T1000 (cell line): ENCODE measurements around the gene MCTP2.

ENCODE experiments used
- DNase-seq: peaks from one replicate; lab custom pipeline; 2025; ENCODE audit warnings: mixed read lengths; lab: John Stamatoyannopoulos, UW

The MCTP2 gene

DNA sequence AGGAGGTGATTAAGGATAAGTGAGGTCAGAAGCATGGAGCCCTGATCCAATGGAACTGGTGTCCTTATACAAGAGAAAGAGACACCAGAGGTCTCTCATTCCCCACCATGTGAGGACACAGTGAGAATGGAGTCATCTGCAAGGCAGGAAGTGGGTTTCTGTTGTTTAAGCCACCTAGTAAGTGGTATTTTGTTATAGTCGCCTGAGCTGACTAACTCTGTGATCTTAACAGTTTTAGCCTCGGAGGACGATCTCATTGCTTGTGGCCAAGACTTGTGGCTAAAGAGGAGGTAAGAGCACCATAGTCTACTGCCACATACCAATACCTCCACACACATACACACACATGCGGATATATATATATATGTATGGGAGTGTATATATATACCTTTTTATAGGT, 73.8 kb downstream of the MCTP2 start:
- no peak for DNase-seq

DNA sequence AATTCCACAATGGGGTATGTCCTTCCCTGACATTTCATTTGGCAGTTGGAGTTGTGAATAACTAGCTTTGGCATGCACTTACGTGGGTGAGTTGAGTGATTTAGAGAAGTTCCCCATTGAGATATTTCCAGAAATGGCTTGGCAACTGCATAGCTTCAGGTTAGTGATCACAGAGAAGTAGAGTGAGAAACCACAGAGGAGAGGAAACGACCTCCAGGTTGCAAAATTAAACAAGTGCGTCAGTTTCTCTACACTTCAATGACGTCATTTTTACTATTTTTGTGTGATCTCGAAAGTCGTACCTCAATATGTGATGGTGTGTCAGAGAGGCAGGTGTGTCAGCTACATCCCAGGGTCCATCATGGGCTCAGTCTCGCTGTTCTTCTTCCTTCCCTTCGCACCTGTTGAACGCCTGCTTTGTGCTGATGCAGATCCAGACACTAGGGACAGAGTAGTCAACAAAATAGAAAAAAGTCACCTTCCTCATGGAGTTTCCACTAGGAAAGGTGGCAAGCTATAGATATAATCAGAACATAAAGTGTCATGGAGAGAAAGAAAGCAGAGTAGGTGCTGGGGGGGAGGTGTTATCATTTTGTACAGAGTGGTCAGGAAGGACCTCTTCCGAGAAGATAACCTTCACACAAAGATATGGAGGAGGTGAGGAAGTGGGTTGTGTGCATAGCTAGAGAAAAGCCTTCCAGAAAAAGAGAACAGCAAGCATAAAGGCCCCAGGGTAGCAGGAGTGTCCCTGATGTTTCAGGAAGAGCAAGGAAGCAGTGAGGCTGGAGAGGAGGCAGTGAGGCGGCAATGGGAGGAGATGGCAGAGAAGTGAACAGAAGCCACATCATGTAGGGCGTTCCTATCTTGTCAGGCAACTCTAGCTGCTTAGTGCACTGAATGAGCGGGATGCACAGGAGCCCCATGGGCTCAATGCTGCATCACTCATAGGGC, 75.6 kb downstream of the MCTP2 start:
- DNase-seq: no peak

DNA sequence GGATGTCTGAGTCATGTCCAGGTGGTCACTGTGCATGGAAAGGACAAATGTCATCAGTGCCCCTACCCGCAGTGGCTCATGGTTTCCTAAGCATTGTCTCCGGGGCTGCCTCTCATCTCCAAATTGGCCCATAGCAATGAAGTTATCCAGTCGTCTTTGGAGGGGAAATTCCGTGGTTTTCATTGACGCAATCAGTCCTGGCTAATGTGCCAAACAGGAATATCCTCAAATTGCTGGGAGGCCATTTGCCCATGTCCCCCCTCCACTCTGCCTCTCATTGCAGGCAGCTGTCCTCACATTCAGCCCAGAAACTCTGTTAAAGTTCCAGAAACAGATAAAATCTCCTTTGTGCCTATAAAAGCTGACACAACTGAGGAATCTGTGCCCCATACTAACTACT, 81.6 kb downstream of the MCTP2 start:
- DNase-seq: no peak

DNA sequence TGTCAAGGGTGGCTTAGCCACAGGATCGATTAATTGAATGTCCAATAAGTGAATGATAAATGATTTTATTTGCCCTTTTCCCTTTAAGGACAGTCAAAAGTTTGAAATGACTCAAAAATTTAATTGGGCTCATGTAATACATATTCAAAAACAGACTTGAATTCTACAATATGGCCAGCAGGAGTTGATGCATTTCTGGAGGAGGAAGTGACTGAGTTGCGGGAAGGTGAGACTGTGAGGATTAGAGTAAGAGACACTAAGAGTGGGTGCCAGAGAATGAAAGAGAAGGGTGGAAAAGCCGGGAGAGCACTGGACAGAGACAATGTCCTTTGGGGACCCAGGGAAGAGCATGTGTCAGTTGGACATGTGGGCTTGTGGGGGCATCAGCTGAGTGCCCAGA, 83.3 kb downstream of the MCTP2 start:
- no peak for DNase-seq

DNA sequence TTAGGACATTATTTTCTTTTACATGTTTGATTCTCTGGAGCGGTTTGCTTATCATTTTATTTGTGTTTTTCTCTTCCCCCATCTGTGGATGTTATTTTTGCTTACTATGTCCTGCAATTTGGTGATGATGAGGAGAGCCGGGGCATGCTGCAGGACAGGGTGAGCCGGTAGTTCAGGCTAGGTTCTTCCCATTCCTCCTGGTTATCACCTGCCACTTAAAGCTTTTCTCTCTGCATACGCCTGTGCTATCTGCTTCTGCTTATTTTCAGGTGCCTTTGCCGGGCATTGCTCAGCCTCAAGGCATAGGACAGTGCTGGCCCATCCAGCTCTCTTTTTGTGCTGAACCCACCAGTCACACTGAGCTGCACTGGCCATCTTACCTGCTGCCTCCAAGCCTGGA, 85.8 kb downstream of the MCTP2 start:
- no peak for DNase-seq

DNA sequence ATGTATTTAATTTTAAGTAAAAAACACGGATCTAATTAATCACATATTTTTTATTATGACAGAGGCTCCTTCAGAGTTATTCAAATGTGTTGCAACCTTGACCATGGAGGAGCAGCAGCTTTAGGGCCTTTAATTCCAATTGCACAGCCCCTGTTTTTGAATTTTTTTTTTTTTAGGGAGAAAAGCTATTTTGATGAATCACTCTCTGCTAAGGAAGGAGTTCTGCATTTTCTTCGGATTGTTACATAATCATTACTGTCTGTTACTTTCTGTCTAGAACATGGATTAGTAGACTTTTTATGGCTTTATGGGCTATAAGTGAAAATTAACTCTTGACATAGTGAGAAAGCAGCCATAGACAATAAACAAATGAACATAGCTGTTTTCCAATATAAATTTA, 90.8 kb downstream of the MCTP2 start:
- DNase-seq: no peak

DNA sequence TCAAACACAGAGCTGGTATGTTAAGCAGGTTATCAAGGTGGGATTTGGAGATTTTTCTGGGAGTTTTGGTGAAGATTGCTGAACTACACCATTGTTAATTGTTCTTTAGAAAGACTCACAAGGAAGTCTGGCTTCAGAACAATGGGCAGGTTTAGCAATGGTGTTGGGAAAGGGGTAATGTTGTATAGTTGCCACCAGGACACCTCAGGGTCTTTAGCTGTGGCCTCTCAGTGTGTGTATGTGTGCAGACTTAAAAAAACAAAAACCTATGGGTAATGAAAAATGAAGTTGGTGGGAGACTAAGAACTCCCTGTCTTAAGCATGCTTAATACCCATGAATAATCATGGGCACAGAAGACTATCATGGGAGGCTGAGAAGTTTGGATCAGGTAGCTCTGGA, 91.7 kb downstream of the MCTP2 start:
- no peak for DNase-seq

DNA sequence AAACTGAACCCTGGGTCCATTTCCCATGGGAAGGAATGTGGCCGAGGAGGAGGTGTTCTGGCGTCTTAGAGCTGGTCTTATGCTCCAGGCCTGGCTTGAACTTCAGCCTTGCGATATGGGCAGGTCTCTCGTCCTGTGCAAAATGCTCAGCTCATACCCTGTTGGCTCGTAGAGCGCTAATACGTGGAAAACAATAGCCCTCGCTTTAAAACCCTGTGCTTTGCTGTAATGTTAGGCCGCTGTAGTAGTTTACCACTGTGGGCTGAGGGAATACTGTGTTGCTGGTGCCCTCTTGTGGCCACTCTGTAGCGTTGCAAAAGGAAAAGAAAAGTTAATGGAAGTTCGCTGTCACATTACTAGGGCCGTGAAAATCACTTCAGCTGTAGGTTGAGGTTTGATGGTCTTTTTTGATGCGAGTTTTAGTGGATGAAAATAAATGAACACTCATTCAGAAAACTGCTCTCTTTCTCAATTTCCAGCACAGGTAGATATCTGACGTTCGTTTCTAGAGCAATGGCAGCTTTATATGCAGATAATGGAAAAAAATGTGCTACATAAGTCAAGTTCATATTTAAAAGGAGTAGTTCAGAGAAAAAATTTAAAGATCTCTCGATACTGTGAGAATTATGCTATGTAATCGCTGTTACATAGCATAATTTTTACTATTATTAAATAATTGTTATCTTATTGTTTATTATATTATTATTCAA, 92.9 kb downstream of the MCTP2 start:
- no peak for DNase-seq

DNA sequence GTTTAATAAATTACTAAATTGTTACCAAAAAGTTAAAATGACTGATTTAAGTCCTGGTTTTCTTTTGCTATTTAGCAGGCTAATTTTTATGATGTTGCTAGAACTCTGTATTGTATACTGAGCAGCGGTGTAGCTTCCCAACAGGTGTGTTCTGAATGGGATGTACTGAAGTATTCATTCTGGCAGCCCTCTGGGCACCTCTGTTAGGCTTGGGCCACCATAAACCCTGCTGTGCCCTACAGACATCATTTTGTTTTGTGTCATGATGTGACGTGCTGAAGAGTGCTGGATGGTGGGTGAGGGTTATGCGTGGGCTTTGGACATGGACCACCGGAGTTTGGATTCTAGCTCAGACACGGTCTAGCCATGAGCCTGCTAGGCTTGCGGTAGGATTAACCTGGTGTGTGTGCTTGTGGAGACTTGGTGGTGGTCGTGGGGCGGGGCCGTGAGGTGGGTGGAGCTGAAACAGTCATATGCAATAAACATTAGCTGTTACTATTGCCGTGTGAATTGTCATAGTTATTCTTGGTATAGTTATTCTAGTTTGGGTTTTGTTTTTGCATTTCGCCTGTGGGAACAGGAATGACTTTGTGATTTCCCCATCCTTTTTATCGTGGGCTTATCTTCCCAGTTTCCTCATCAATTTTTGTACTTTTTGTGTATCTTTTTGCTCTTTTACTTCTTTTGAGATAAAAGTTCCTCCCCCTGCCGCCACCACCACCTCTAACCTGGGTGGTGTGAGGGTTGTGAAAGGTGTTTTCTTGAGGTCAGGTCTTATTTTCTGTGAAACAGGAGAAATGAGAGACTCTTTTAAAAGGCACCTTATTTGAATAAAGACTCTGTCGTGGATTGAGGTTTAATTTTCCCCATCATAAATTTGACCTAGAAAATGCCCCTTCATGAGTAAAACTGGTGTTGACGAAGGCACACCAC, 93.7 kb downstream of the MCTP2 start:
- DNase-seq: no peak

DNA sequence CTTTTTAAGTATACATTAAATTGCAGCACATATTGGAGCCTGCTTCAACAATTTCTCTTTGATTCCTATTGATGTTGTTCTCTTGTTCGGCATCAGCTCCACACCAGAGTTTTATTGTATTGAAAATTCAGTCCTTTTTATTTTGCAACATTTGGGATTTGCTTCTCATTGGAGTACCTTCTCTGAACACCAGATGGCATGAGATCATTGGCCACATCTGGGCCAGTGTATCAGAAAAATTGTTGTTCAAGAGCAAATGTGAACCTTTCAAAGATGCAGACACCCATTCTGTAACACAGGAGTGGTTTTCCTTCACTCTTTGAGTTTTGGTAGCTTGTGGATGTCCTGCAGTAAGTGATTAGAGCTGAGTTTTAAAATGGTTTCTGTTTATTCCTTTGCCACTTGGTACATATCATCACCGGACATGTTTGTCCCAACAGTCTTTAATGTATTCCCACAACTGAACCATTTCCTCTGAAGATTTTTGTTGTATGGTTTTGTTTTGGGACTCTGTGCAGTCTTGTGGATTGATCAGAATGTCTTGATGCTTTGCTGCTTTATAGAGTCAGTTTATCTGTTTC, 96.1 kb downstream of the MCTP2 start:
- no peak for DNase-seq

DNA sequence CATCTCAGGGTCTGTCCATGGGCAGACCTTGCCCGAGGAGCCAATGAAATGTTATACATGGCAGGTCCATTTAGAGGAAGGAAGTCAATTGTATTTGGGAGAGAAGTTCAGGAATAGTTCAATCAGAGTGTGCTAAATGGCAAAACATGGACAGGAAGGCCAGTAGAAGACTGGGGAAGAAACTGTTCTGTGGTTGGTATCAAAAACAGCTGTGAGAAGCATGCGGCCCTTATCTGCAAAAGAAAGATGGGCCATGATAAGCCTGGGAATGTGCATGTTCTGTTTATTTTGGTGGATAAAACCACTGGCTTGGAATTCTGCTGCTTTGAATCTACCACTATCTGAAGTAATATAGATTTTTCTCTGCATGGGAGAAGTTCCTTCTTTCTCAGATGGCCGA, 100.4 kb downstream of the MCTP2 start:
- no peak for DNase-seq

DNA sequence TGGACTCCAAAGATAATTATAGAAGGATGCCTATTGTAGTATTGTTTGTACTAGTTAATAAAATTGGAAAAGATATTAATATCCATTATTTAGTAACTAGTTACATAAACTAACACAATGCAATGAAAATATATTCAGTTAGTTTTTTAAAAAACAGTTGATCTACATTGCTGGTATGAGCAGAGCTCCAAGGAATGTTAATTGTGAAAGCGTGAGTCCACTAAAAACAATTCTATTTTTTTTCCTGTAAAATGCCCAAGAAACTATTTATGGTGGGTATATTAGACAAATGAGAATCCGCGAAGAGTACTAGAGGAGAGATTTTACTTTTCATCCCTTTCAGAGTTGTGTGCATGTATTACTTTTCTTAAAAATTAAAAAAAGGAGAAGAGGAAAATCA, 104.3 kb downstream of the MCTP2 start:
- DNase-seq: no peak

DNA sequence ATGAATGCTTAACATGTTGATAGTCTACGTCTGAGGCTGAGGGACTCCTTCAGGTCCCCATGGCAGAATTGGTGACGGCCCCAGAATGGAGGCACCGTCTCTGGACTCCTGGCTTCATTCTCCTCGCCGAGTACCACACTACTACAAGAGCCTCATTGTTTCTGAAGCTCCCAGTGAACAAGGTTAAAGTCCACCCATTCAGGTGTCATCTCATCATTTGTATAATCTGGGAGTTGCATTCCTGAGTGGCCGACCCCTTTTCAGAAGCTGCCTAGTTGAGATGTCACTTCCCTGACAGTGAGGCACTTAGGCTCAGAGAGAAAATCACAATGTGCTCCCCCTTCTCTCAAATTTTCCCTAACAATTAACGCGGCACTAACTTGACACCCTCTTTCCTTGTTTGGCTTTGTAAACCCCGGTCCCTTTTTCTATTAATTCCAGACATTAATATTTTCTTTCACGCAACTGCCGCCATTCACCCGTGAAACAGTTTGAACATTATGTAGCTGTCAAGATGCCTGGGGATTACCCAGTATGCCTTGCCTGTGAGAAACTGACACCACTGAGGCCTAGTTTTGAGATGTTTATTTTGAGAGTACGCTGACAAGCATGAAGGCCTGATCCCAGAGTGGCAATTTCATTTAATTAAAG, 105.6 kb downstream of the MCTP2 start:
- no peak for DNase-seq

DNA sequence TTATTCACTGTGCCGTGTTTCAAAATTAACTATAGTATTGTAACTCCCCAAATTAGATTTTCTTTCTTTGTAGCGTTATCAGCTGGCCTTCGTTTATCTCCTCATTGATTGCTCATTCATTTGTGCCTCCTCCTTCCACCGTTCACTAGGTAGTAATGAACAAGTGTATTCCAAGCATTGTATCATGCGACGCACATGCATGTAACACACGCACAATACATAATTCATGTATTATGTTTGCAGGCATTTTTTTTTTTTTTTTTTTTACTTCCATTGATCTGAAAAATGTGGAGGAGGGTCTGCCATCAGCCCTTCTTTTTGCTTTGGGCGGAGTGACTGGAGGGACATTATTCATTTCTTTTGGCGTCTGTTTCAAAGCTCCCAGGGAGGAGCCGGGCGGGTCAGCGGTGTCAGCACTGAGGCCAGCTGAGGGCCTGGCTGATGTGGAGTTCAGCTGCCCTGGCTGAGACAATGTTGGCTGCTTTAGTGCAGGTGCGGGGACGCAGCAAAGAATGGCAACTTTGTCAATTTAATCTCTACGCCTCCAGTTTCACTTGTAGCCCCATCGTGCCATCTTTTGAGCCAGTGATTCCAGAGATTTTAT, 107.0 kb downstream of the MCTP2 start:
- DNase-seq: no peak

DNA sequence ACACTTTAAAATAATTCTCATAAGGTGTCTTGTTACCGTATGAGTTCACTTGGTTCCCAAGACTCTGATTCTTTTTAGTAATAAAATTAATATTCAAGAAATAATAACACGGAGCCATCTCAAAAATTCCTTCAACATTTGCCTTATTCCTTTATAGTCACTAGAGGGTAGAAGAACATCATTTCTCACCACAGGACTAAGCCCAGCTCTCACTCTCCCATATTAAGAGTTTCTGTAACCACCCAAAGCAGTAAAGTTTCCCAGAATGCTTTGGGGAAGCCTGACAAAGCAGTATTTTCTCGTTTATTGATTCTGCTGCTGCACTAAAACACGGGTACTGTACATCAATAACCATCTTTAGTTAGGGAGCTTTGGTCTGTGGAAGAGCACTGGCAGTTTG, 114.9 kb downstream of the MCTP2 start:
- DNase-seq: no peak

DNA sequence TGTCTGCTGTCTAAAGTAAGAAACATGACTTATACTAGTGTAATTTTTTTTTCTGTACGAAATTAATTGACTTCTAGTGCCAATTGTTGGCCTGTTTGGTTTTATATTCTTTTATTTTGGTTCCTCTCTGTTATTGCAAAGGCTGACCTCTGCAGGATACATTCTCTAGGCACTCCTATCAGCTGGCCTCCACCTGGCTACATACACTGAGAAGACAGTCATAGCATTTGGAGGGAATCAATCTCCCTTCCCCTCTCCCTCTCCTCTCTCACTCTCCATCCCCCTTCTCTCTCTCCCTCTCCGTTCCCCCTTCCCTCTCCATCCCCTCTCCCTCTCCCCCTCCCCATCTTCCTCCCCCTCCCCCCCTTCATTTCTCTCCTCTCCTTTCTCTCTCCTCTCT, 116.7 kb downstream of the MCTP2 start:
- DNase-seq: no peak

DNA sequence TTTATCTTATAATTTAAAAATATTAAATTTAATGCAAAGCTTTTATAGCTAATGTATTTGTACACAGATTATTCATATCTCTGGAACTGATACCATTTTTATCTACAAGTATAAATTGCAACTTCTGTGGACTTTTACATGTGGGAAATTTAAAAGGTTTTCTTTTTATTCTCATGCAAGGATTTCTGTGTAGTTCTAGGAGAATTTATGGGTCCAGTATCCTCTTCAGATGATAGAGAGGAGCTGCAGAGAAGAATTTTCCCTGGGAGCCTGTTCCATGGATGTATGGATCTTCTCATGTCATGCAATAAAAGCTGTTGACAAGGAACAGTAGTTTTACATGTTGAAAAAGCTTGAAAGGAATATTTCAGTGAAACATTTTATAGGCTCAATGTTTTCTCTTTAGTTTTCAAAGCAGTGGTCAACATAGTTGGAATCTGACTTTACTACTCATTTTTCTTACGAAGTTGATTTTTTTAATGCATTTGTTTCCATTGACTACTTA, 119.7 kb downstream of the MCTP2 start:
- no peak for DNase-seq

DNA sequence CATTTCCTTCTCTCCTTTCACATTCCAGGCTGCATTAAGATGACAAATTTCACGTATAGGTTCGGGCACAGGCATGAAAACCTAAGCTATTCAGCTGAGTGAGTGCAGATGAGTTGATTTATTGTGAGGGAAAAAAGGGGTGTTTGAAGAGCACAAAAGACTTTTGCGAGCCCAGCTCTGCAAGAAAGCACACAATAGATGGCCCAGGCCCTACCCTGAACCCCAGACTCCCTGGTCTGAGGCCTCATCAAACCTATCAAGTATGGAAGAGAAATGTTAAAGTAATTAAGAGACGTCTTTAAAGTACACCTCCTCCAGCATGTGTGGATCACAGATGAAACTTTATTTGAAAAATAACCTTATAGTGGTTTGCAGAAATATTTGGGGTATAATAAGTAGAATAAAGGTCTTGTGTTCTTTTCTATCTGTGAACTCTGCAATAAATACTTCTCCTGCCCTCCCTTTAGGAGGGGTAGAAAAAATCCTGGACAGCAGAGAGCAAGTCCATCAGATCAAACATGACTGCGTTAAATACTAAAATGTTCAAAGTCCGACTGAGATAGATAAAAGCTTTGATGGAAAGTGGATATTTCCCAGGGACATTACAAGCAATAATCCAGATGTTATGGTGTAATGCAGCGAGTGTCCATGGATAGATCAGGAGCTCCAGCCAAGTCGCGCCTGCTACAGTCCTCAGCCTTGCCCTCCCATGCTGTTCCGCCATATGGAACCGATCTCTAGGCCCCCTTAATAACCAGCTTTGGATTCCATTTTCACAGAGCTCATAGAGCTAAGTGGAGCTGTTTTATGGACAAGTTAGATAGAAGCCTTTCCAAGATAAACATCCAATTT, 121.5 kb downstream of the MCTP2 start:
- DNase-seq: no peak

DNA sequence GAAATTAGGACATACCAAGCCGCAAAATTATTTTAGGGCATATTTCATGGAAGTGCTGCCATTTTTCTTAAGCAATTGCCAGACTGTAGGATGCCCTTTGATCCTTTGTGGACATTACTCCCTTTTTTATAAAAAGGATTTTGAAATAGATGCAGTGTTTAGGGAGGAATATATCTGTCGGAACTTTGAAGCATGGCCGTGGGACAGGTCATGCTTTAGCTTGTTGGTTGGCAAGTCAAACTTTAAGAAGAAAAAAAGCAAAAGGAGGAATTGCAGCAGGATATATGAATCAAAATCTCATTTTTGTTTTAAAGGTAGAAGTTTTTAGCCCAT, 122.1 kb downstream of the MCTP2 start:
- DNase-seq: no peak

DNA sequence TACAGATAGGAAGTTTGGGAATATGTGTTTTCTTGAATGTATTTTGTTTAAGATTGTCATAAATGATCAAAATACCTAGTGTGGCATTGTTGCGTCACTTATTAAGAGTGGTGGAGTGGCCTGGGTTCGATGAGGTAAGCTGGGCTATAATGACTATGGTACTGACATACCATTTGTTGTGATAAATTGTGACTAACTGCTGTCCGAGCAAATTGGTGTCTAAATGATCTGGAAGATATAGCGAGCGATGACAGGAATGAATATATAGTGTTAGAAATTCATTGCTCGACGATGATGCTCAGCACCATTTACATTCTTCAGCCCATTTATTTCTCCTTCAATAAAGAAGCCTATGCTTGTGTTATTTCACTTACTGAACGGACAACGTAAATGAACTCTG, 123.3 kb downstream of the MCTP2 start:
- no peak for DNase-seq
